Stimulated activated CD4-positive, alpha-beta T cell treated with anti-CD3 and anti-CD28 coated beads, TNF-alpha, amount 100 ng/mL, for 1 hour (primary cell): ENCODE measurements around the gene SLC12A1.
"Not testable (repeated sequence)": the region's sequence is repeated elsewhere in the genome, so short reads cannot be mapped to it uniquely, and the experiment has no call there.

Experiments
- DNase-seq, 3 donors: peaks; one replicate each; pipeline ENCODE4 v3.0.0-alpha.2; 2020; ENCODE audit warnings: low read depth in 3 of 3, low spot score in 1 of 3

Gene SLC12A1

GRCh38 chr15:48306639-48307038, 100.5 kb downstream of the SLC12A1 start:
- DNase-seq = no peak

- no peak for DNase-seq
Measured at GRCh38 chr15:48307586-48307985, 101.5 kb downstream of the SLC12A1 start.

- DNase-seq = no peak
Measured at GRCh38 chr15:48309740-48310139, 103.6 kb downstream of the SLC12A1 start.

- DNase-seq = no peak
Measured at GRCh38 chr15:48313216-48313615, 107.1 kb downstream of the SLC12A1 start.

GRCh38 chr15:48315041-48315440, 108.9 kb downstream of the SLC12A1 start:
- no peak for DNase-seq

GRCh38 chr15:48317221-48317620, 111.1 kb downstream of the SLC12A1 start:
- no peak for DNase-seq

- DNase-seq = no peak
Measured at GRCh38 chr15:48318131-48318530, 112.0 kb downstream of the SLC12A1 start.

- no peak for DNase-seq
Measured at GRCh38 chr15:48323294-48323693, 117.2 kb downstream of the SLC12A1 start.

- DNase-seq = no peak
Measured at GRCh38 chr15:48324949-48325348, 118.8 kb downstream of the SLC12A1 start.

- no peak for DNase-seq
Measured at GRCh38 chr15:48325400-48325799, 119.3 kb downstream of the SLC12A1 start.

GRCh38 chr15:48326180-48326579, 120.1 kb downstream of the SLC12A1 start:
- not testable (repeated sequence) for DNase-seq

GRCh38 chr15:48330105-48330785, 124.1 kb downstream of the SLC12A1 start:
- DNase-seq = no peak

- peak; percentile 28 to 73 (median 54) for DNase-seq
Measured at GRCh38 chr15:48330855-48331795, 125.0 kb downstream of the SLC12A1 start, which contains the start of gene DUT. DUT (plus strand) TSS chr15:48331429; CDS start chr15:48331516, 87 bp downstream.

GRCh38 chr15:48331796-48332641, 125.9 kb downstream of the SLC12A1 start:
- DNase-seq = peak; percentile 44 to 68 (median 45)

GRCh38 chr15:48332642-48333034, 126.5 kb downstream of the SLC12A1 start:
- no peak for DNase-seq

- DNase-seq = no peak
Measured at GRCh38 chr15:48333540-48333939, 127.4 kb downstream of the SLC12A1 start.

GRCh38 chr15:48334260-48334659, 128.2 kb downstream of the SLC12A1 start:
- DNase-seq = no peak

- DNase-seq = no peak
Measured at GRCh38 chr15:48336940-48337339, 130.8 kb downstream of the SLC12A1 start.

GRCh38 chr15:48337607-48338006, 131.5 kb downstream of the SLC12A1 start:
- DNase-seq = no peak

GRCh38 chr15:48340111-48340510, 134.0 kb downstream of the SLC12A1 start:
- no peak for DNase-seq

- DNase-seq = no peak
Measured at GRCh38 chr15:48343865-48344264, 137.8 kb downstream of the SLC12A1 start.
